HepG2 (cell line): ENCODE data around the gene DNAJA2. TPM values are rescaled to one million over a fixed set of nuclear protein-coding genes. Genes with fewer than 3 reads are reported as not detected.
A peak's percentile ranks its signal among the peaks of the same experiment; 100 is the strongest.

Experiments
- CCDC6 ChIP-seq: sonication (generic); formaldehyde crosslinking; IDR thresholded peaks from 2 replicates; pipeline ENCODE4 v1.8.1; 2022; ENCODE audit warnings: mild to moderate bottlenecking, missing genetic modification reagents, moderate library complexity
- CREB1 ChIP-seq, 2 experiments: fragments of 450-650 bp in 1 of 2; IDR thresholded peaks; 2 replicates each; pipeline ENCODE4 v1.6.1; 2016 to 2017; ENCODE audit warnings: control low read depth in 1 of 2, mild to moderate bottlenecking in 1 of 2, missing compliant biosample characterization in 1 of 2, missing genetic modification characterization in 1 of 2
- IRF2 ChIP-seq: IDR thresholded peaks from 2 replicates; pipeline ENCODE4 v1.6.1; 2018; ENCODE audit warnings: missing genetic modification reagents, missing compliant biosample characterization
- KLF12 ChIP-seq: sonication (generic); formaldehyde crosslinking; IDR thresholded peaks from 2 replicates; pipeline ENCODE4 v1.4.0; 2020; ENCODE audit warnings: missing genetic modification reagents, borderline replicate concordance
- MLLT10 ChIP-seq: sonication (generic); formaldehyde crosslinking; IDR thresholded peaks from 2 replicates; pipeline ENCODE4 v1.4.0; 2020; ENCODE audit warnings: missing genetic modification reagents
- MXI1 ChIP-seq: IDR thresholded peaks from 3 replicates; pipeline ENCODE4 v1.6.1; 2012; ENCODE audit warnings: low read depth, low read length, inconsistent platforms, borderline replicate concordance
- POLR2G ChIP-seq: fragments of 200-400 bp; formaldehyde crosslinking; IDR thresholded peaks from 2 replicates; pipeline ENCODE4 v1.6.1; 2018; ENCODE audit warnings: mild to moderate bottlenecking, low read depth, low read length, moderate library complexity
- RBM39 ChIP-seq: fragments of 200-400 bp; formaldehyde crosslinking; IDR thresholded peaks from one replicate; pipeline ENCODE4 v1.6.1; 2018; ENCODE audit warnings: antibody characterized with exemption, mild to moderate bottlenecking, low read depth, low read length; ENCODE audit not compliant: poor library complexity, severe bottlenecking
- SP1 ChIP-seq, 2 experiments: fragments of 450-650 bp in 1 of 2; sonication (generic) in 1 of 2; formaldehyde crosslinking in 1 of 2; IDR thresholded peaks; 2 replicates each; pipeline versions ENCODE4 v1.4.0 to v1.6.1; 2016 to 2020; ENCODE audit warnings: missing genetic modification reagents in 1 of 2
- SP2 ChIP-seq: sonication (generic); formaldehyde crosslinking; IDR thresholded peaks from 2 replicates; pipeline ENCODE4 v1.5.1; 2020; ENCODE audit warnings: mild to moderate bottlenecking, missing genetic modification reagents
- TEAD2 ChIP-seq: sonication (generic); formaldehyde crosslinking; IDR thresholded peaks from 2 replicates; pipeline ENCODE4 v1.9.0; 2021; ENCODE audit warnings: missing genetic modification reagents
- ZFX ChIP-seq: sonication (generic); formaldehyde crosslinking; IDR thresholded peaks from 2 replicates; pipeline ENCODE4 v1.4.0; 2020; ENCODE audit warnings: mild to moderate bottlenecking, low read depth, missing genetic modification reagents, moderate library complexity
- ZNF329 ChIP-seq: sonication (generic); formaldehyde crosslinking; IDR thresholded peaks from 2 replicates; pipeline ENCODE4 v1.9.0; 2021; ENCODE audit warnings: low read depth, mild to moderate bottlenecking, missing genetic modification reagents
- ZNF629 ChIP-seq: sonication (generic); formaldehyde crosslinking; conservative IDR thresholded peaks from 2 replicates; pipeline ENCODE4 v1.5.0; 2020; ENCODE audit warnings: missing genetic modification reagents
- ZNF7 ChIP-seq: IDR thresholded peaks from 2 replicates; pipeline ENCODE4 v1.6.1; 2016; ENCODE audit warnings: missing biosample characterization, missing genetic modification reagents
- ZNF740 ChIP-seq: sonication (generic); formaldehyde crosslinking; IDR thresholded peaks from 2 replicates; pipeline ENCODE4 v1.4.0; 2020; ENCODE audit warnings: missing genetic modification reagents
- ZNF816 ChIP-seq: sonication (generic); formaldehyde crosslinking; IDR thresholded peaks from 2 replicates; pipeline ENCODE4 v1.8.0; 2022; ENCODE audit warnings: missing genetic modification reagents, mild to moderate bottlenecking, borderline replicate concordance
- polyA plus RNA-seq, 8 experiments: library from polyadenylated mRNA; depleted of rRNA in 3 of 8; stranded (reverse) in 7 of 8; unstranded in 1 of 8; fragments of >200 nt; fragmentation: Illumina TruSeq in 4 of 8; extraction: Trizol in 4 of 8; gene quantifications; 2 replicates each; pipeline versions ENCODE4 v1.2.1 to v1.2.3, GENCODE V29; 2011 to 2016; ENCODE audit warnings: low read depth in 4 of 8, missing spikeins in 1 of 8, mixed read lengths in 1 of 8; ENCODE audit not compliant: insufficient read depth in 1 of 8
- total RNA-seq, 5 experiments: library from RNA; depleted of rRNA; stranded (reverse); fragments of >200 nt; fragmentation: Illumina TruSeq; extraction: Trizol; gene quantifications; 2 replicates each; pipeline ENCODE4 v1.2.3, GENCODE V29; 2016; ENCODE audit warnings: low read depth in 1 of 5
- TF ChIP-seq, protein P1 (sequence below): sonication (generic); formaldehyde crosslinking; IDR thresholded peaks from 2 replicates; pipeline ENCODE4 v1.4.0; 2020; ENCODE audit warnings: missing genetic modification reagents, borderline replicate concordance
- TF ChIP-seq, protein P2 (sequence below): sonication (generic); formaldehyde crosslinking; IDR thresholded peaks from 2 replicates; pipeline ENCODE4 v1.4.0; 2020; ENCODE audit warnings: missing genetic modification reagents, mild to moderate bottlenecking, borderline replicate concordance
- TF ChIP-seq, protein P3 (sequence below): sonication (generic); formaldehyde crosslinking; IDR thresholded peaks from 2 replicates; pipeline ENCODE4 v1.4.0; 2020; ENCODE audit warnings: missing genetic modification reagents, borderline replicate concordance

The DNAJA2 gene
- total and polyA plus RNA-seq, 2 of the 13 experiments (the other 11 are each of a cell fraction or from before 2014, with no cell fraction given), result 25.4 to 176 TPM

DNA sequence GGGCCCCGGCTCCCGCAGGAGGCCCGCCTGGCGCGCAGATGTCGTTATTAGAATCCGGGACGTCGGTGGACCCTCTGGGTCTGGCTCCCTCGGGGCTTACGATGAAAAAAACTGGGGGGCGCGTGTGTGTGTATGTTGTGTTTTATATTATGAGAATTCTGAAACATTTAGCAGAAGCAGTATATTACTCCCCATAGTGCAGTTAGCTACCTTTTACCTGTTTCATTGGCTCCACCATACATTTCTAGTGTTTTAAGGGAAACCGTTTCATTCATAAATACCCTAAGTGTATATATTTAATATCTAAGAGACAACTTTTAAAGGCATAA, 486 bp upstream of the DNAJA2 start (continued):
- TF ChIP-seq RBM39 (no peak), KLF12 (CRISPR knock-in tag) (peak; percentile 11; the same call in 1 of the 2 replicates), IRF2 (no peak), CCDC6 (CRISPR knock-in tag) (no peak), CREB1 (IDR thresholded peaks at IDR 0.05) (no peak), CREB1 (CRISPR knock-in tag; IDR thresholded peaks at IDR 0.05) (0 out of 2 replicates have a peak, but pooled peaks have one; percentile 51), ZFX (CRISPR knock-in tag) (no peak), ZNF629 (CRISPR knock-in tag) (no peak; the same call in 1 of the 2 replicates), MXI1 (no peak), SP2 (no peak), MLLT10 (CRISPR knock-in tag) (0 out of 2 replicates have a peak, but pooled peaks have one; percentile 82), TEAD2 (CRISPR knock-in tag) (0 out of 2 replicates have a peak, but pooled peaks have one; percentile 74), ZNF7 (CRISPR knock-in tag) (no peak), POLR2G (no peak), ZNF740 (no peak; the same call in 1 of the 2 replicates), SP1 (IDR thresholded peaks at IDR 0.05) (no peak), SP1 (CRISPR knock-in tag; IDR thresholded peaks at IDR 0.05) (no peak), ZNF816 (CRISPR knock-in tag) (0 out of 2 replicates have a peak, but pooled peaks have one; percentile 13), ZNF329 (CRISPR knock-in tag) (no peak)
- TF ChIP-seq, protein P1, sequence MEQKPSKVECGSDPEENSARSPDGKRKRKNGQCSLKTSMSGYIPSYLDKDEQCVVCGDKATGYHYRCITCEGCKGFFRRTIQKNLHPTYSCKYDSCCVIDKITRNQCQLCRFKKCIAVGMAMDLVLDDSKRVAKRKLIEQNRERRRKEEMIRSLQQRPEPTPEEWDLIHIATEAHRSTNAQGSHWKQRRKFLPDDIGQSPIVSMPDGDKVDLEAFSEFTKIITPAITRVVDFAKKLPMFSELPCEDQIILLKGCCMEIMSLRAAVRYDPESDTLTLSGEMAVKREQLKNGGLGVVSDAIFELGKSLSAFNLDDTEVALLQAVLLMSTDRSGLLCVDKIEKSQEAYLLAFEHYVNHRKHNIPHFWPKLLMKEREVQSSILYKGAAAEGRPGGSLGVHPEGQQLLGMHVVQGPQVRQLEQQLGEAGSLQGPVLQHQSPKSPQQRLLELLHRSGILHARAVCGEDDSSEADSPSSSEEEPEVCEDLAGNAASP (CRISPR knock-in tag), result no peak
- TF ChIP-seq, protein P2, sequence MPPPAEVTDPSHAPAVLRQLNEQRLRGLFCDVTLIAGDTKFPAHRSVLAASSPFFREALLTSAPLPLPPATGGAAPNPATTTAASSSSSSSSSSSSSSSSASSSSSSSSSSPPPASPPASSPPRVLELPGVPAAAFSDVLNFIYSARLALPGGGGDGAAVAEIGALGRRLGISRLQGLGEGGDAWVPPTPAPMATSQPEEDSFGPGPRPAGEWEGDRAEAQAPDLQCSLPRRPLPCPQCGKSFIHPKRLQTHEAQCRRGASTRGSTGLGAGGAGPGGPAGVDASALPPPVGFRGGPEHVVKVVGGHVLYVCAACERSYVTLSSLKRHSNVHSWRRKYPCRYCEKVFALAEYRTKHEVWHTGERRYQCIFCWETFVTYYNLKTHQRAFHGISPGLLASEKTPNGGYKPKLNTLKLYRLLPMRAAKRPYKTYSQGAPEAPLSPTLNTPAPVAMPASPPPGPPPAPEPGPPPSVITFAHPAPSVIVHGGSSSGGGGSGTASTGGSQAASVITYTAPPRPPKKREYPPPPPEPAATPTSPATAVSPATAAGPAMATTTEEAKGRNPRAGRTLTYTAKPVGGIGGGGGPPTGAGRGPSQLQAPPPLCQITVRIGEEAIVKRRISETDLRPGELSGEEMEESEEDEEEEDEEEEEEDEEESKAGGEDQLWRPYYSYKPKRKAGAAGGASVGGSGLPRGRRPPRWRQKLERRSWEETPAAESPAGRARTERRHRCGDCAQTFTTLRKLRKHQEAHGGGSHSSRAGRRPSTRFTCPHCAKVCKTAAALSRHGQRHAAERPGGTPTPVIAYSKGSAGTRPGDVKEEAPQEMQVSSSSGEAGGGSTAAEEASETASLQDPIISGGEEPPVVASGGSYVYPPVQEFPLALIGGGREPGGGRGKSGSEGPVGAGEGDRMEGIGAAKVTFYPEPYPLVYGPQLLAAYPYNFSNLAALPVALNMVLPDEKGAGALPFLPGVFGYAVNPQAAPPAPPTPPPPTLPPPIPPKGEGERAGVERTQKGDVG (CRISPR knock-in tag), result 0 out of 2 replicates have a peak, but pooled peaks have one; percentile 9
- TF ChIP-seq, protein P3, sequence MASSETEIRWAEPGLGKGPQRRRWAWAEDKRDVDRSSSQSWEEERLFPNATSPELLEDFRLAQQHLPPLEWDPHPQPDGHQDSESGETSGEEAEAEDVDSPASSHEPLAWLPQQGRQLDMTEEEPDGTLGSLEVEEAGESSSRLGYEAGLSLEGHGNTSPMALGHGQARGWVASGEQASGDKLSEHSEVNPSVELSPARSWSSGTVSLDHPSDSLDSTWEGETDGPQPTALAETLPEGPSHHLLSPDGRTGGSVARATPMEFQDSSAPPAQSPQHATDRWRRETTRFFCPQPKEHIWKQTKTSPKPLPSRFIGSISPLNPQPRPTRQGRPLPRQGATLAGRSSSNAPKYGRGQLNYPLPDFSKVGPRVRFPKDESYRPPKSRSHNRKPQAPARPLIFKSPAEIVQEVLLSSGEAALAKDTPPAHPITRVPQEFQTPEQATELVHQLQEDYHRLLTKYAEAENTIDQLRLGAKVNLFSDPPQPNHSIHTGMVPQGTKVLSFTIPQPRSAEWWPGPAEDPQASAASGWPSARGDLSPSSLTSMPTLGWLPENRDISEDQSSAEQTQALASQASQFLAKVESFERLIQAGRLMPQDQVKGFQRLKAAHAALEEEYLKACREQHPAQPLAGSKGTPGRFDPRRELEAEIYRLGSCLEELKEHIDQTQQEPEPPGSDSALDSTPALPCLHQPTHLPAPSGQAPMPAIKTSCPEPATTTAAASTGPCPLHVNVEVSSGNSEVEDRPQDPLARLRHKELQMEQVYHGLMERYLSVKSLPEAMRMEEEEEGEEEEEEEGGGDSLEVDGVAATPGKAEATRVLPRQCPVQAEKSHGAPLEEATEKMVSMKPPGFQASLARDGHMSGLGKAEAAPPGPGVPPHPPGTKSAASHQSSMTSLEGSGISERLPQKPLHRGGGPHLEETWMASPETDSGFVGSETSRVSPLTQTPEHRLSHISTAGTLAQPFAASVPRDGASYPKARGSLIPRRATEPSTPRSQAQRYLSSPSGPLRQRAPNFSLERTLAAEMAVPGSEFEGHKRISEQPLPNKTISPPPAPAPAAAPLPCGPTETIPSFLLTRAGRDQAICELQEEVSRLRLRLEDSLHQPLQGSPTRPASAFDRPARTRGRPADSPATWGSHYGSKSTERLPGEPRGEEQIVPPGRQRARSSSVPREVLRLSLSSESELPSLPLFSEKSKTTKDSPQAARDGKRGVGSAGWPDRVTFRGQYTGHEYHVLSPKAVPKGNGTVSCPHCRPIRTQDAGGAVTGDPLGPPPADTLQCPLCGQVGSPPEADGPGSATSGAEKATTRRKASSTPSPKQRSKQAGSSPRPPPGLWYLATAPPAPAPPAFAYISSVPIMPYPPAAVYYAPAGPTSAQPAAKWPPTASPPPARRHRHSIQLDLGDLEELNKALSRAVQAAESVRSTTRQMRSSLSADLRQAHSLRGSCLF, result 0 out of 2 replicates have a peak, but pooled peaks have one; percentile 2
